Activated CD8-positive, alpha-beta memory T cell treated with anti-CD3 and anti-CD28 coated beads, Interleukin-2, amount 50 U/mL, for 4 hours (primary cell): ENCODE measurements around the gene PTPA.
"Not testable (repeated sequence)": the region's sequence is repeated elsewhere in the genome, so short reads cannot be mapped to it uniquely, and the experiment has no call there.

ENCODE experiments used
- DNase-seq: peaks from one replicate; pipeline ENCODE4 v3.0.0-alpha.2; 2020

PTPA gene

GRCh38 chr9:129109952-129110739 is 1.1 kb upstream of the PTPA start:
- no peak for DNase-seq

GRCh38 chr9:129111528-129112151 is 425 bp downstream of the PTPA start:
- peak; percentile 33 for DNase-seq

GRCh38 chr9:129112526-129112925 is 1.3 kb downstream of the PTPA start:
- not testable (repeated sequence) for DNase-seq

GRCh38 chr9:129113645-129114304 is 2.6 kb downstream of the PTPA start:
- no peak for DNase-seq

- DNase-seq: no peak
Measured at GRCh38 chr9:129118799-129119198, 7.6 kb downstream of the PTPA start.

GRCh38 chr9:129121483-129121882 is 10.3 kb downstream of the PTPA start:
- DNase-seq: no peak

GRCh38 chr9:129122133-129122532 is 10.9 kb downstream of the PTPA start:
- no peak for DNase-seq

GRCh38 chr9:129122976-129123375 is 11.8 kb downstream of the PTPA start:
- DNase-seq: not testable (repeated sequence)

- DNase-seq: no peak
Measured at GRCh38 chr9:129124506-129125069, 13.4 kb downstream of the PTPA start.

GRCh38 chr9:129125478-129125877 is 14.3 kb downstream of the PTPA start:
- no peak for DNase-seq

- no peak for DNase-seq
Measured at GRCh38 chr9:129126749-129127618, 15.8 kb downstream of the PTPA start.

GRCh38 chr9:129128689-129129088 is 17.5 kb downstream of the PTPA start:
- DNase-seq: no peak

- DNase-seq: not testable (repeated sequence)
Measured at GRCh38 chr9:129130271-129130670, 19.1 kb downstream of the PTPA start.

- no peak for DNase-seq
Measured at GRCh38 chr9:129130791-129131190, 19.6 kb downstream of the PTPA start.

GRCh38 chr9:129131300-129132145 is 20.3 kb downstream of the PTPA start:
- DNase-seq: peak; percentile 89

- DNase-seq: no peak
Measured at GRCh38 chr9:129133082-129133481, 21.9 kb downstream of the PTPA start.

- DNase-seq: no peak
Measured at GRCh38 chr9:129135476-129135875, 24.3 kb downstream of the PTPA start.

- DNase-seq: no peak
Measured at GRCh38 chr9:129136446-129137035, 25.3 kb downstream of the PTPA start.

- DNase-seq: no peak
Measured at GRCh38 chr9:129137292-129138143, 26.3 kb downstream of the PTPA start.

- DNase-seq: no peak
Measured at GRCh38 chr9:129138144-129138462, 26.9 kb downstream of the PTPA start.
